Mesenchymal stem cell (in vitro differentiated cells and primary cell): Measurements from ENCODE around the gene HAGH.

Source experiments
- DNase-seq: peaks from one replicate; pipeline ENCODE4 v3.0.0-alpha.2; 2013
- H2AFZ ChIP-seq: one replicate; pipeline ENCODE4 v1.6.1; 2013; ENCODE audit warnings: low read depth, mild to moderate bottlenecking, control low read depth, inconsistent platforms, low read length, moderate library complexity
- H2AK5ac ChIP-seq: 2 replicates; pipeline ENCODE4 v1.6.1; 2013; ENCODE audit warnings: low read length, moderate library complexity, mild to moderate bottlenecking, inconsistent platforms; ENCODE audit not compliant: severe bottlenecking
- H2BK120ac ChIP-seq: one replicate; pipeline ENCODE4 v1.6.1; 2013; ENCODE audit warnings: low read depth, mild to moderate bottlenecking, inconsistent platforms, low read length, moderate library complexity
- H2BK12ac ChIP-seq, 2 experiments: one replicate each; pipeline ENCODE4 v1.6.1; 2013; ENCODE audit warnings: inconsistent platforms in 2 of 2, low read length in 2 of 2, mild to moderate bottlenecking in 2 of 2, moderate library complexity in 2 of 2, control low read depth in 1 of 2
- H2BK15ac ChIP-seq: one replicate; pipeline ENCODE4 v1.6.1; 2013; ENCODE audit warnings: mild to moderate bottlenecking, low read depth, inconsistent platforms; ENCODE audit not compliant: poor library complexity, severe bottlenecking
- H2BK5ac ChIP-seq: 2 replicates; pipeline ENCODE4 v1.6.1; 2013; ENCODE audit warnings: low read depth, mild to moderate bottlenecking, low read length, control low read depth, inconsistent platforms; ENCODE audit not compliant: poor library complexity, severe bottlenecking
- H3K14ac ChIP-seq, 2 experiments: one replicate each; pipeline ENCODE4 v1.6.1; 2013; ENCODE audit warnings: inconsistent platforms in 2 of 2, low read length in 2 of 2, control low read depth in 1 of 2, mild to moderate bottlenecking in 1 of 2, moderate library complexity in 1 of 2
- H3K18ac ChIP-seq, 2 experiments: one replicate each; pipeline ENCODE4 v1.6.1; 2013; ENCODE audit warnings: inconsistent platforms in 2 of 2, low read length in 2 of 2, control low read depth in 1 of 2, low read depth in 1 of 2, mild to moderate bottlenecking in 1 of 2
- H3K23ac ChIP-seq, 2 experiments: one replicate each; pipeline ENCODE4 v1.6.1; 2013; ENCODE audit warnings: inconsistent platforms in 2 of 2, low read length in 2 of 2, mild to moderate bottlenecking in 2 of 2, moderate library complexity in 2 of 2, control low read depth in 1 of 2
- H3K27ac ChIP-seq: 2 replicates; pipeline ENCODE4 v1.5.1; 2013; ENCODE audit warnings: mild to moderate bottlenecking, moderate library complexity, low read length, control low read depth, inconsistent platforms; ENCODE audit not compliant: poor library complexity, severe bottlenecking
- H3K27me3 ChIP-seq, 2 experiments: 2 replicates each; pipeline versions ENCODE4 v1.6.1 to v1.7.0; 2013; ENCODE audit warnings: low read length in 2 of 2, mild to moderate bottlenecking in 2 of 2, moderate library complexity in 2 of 2, control low read depth in 1 of 2, inconsistent platforms in 1 of 2; ENCODE audit not compliant: control insufficient read depth in 1 of 2, insufficient read depth in 1 of 2
- H3K36me3 ChIP-seq, 2 experiments: 2 replicates each; pipeline versions ENCODE4 v1.6.1 to v1.7.0; 2013; ENCODE audit warnings: low read length in 2 of 2, control low read depth in 1 of 2, inconsistent platforms in 1 of 2, low read depth in 1 of 2, mild to moderate bottlenecking in 1 of 2; ENCODE audit not compliant: insufficient read depth in 2 of 2, control insufficient read depth in 1 of 2
- H3K4ac ChIP-seq, 2 experiments: one replicate each; pipeline ENCODE4 v1.6.1; 2013; ENCODE audit warnings: inconsistent platforms in 2 of 2, low read length in 2 of 2, mild to moderate bottlenecking in 2 of 2, moderate library complexity in 2 of 2, control low read depth in 1 of 2, low read depth in 1 of 2
- H3K4me1 ChIP-seq: 2 replicates; pipeline ENCODE4 v1.6.1; 2013; ENCODE audit warnings: low read depth, low read length, control low read depth; ENCODE audit not compliant: control insufficient read depth, insufficient read depth
- H3K4me2 ChIP-seq: 2 replicates; pipeline ENCODE4 v1.6.1; 2013; ENCODE audit warnings: low read length, mild to moderate bottlenecking, inconsistent platforms; ENCODE audit not compliant: poor library complexity, severe bottlenecking
- H3K4me3 ChIP-seq, 2 experiments: 2 replicates each; pipeline versions ENCODE4 v1.5.1 to v1.7.0; 2013; ENCODE audit warnings: low read length in 2 of 2, mild to moderate bottlenecking in 2 of 2, control low read depth in 1 of 2, low read depth in 1 of 2; ENCODE audit not compliant: insufficient read depth in 1 of 2
- H3K79me1 ChIP-seq: replicated peaks from 2 replicates; pipeline ENCODE4 v1.6.1; 2013; ENCODE audit warnings: mild to moderate bottlenecking, control low read depth, low read length, inconsistent platforms; ENCODE audit not compliant: poor library complexity, severe bottlenecking
- H3K9ac ChIP-seq: 2 replicates; pipeline ENCODE4 v1.7.0; 2013; ENCODE audit warnings: mild to moderate bottlenecking, low read length, moderate library complexity
- H3K9me3 ChIP-seq: 2 replicates; pipeline ENCODE4 v1.7.0; 2013; ENCODE audit warnings: mild to moderate bottlenecking, low read length; ENCODE audit not compliant: control insufficient read depth
- H4K8ac ChIP-seq: one replicate; pipeline ENCODE4 v1.6.1; 2013; ENCODE audit warnings: inconsistent platforms, mild to moderate bottlenecking, low read length, moderate library complexity
- H4K91ac ChIP-seq: one replicate; pipeline ENCODE4 v1.6.1; 2013; ENCODE audit warnings: mild to moderate bottlenecking, low read length, inconsistent platforms
- WGBS: methylation state at CpG from one replicate; pipeline ENCODE4 v1.1.7; 2013; ENCODE audit warnings: mixed read lengths; 5-methylcytosine and 5-hydroxymethylcytosine counted together

The HAGH gene

GRCh38 chr16:1851793-1852192 is 25.2 kb upstream of the HAGH start:
- no peak overlapping the region for H3K27ac ChIP-seq
- no peak overlapping the region for H2BK12ac ChIP-seq
- H4K8ac ChIP-seq: no peak overlapping the region
- H3K4me3 ChIP-seq: no peak overlapping the region
- no peaks in the 10 kb centered on the region for H3K4me1 ChIP-seq
- H2AFZ ChIP-seq: no peak overlapping the region
- H3K9ac ChIP-seq: no peak overlapping the region
- H3K79me1 ChIP-seq: no peaks in the 10 kb centered on the region
- H2AK5ac ChIP-seq: no peak overlapping the region
- no peak overlapping the region for H3K14ac ChIP-seq
- no peak overlapping the region for H2BK5ac ChIP-seq
- no peak overlapping the region for H3K23ac ChIP-seq
- no peak overlapping the region for H3K4ac ChIP-seq
- 74% methylated on average over 3 of the region's 4 CpGs for WGBS
- H3K4me2 ChIP-seq: no peak overlapping the region
- no peak overlapping the region for H2BK120ac ChIP-seq
- H3K27me3 ChIP-seq: peaks cover 15 to 59% of the 10 kb centered on the region in 2 experiments
- H3K9me3 ChIP-seq: no peaks in the 10 kb centered on the region
- H3K36me3 ChIP-seq: no peaks in the 10 kb centered on the region
- H2BK15ac ChIP-seq: no peak overlapping the region
- DNase-seq: no peak
- no peak overlapping the region for H3K18ac ChIP-seq
- no peak overlapping the region for H4K91ac ChIP-seq

GRCh38 chr16:1850981-1851380 is 24.4 kb upstream of the HAGH start:
- Histone ChIP-seq H2BK15ac (no peak overlapping the region), H3K9me3 (no peaks in the 10 kb centered on the region), H2AFZ (no peak overlapping the region), H2BK120ac (no peak overlapping the region), H3K14ac (no peak overlapping the region), H4K8ac (no peak overlapping the region), H2BK5ac (no peak overlapping the region), H3K9ac (no peak overlapping the region), H3K79me1 (no peaks in the 10 kb centered on the region), H3K27ac (no peak overlapping the region), H3K4me3 (no peak overlapping the region), H4K91ac (no peak overlapping the region), H3K36me3 (no peaks in the 10 kb centered on the region), H3K27me3 (peaks cover 17 to 62% of the 10 kb centered on the region in 2 experiments), H2AK5ac (no peak overlapping the region), H3K4me2 (no peak overlapping the region), H3K4ac (no peak overlapping the region), H2BK12ac (no peak overlapping the region), H3K4me1 (no peaks in the 10 kb centered on the region), H3K23ac (no peak overlapping the region), H3K18ac (no peak overlapping the region)
- 74% methylated on average over 7 of the region's 7 CpGs for WGBS
- no peak for DNase-seq

- Histone ChIP-seq H3K14ac (no peak overlapping the region), H2AFZ (no peak overlapping the region), H3K18ac (no peak overlapping the region), H3K4me2 (no peak overlapping the region), H2BK5ac (no peak overlapping the region), H3K23ac (no peak overlapping the region), H3K27ac (no peak overlapping the region), H4K91ac (no peak overlapping the region), H2AK5ac (no peak overlapping the region), H4K8ac (no peak overlapping the region), H3K4me3 (no peak overlapping the region), H2BK120ac (peak overlapping the region; percentile 19), H3K9me3 (no peaks in the 10 kb centered on the region), H3K4ac (no peak overlapping the region), H2BK12ac (no peak overlapping the region), H3K36me3 (no peaks in the 10 kb centered on the region), H3K27me3 (peaks cover 7 to 28% of the 10 kb centered on the region in 2 experiments), H3K4me1 (no peaks in the 10 kb centered on the region), H3K79me1 (no peaks in the 10 kb centered on the region), H3K9ac (no peak overlapping the region), H2BK15ac (no peak overlapping the region)
- no CpG with 5 or more reads among the region's 1 CpG for WGBS
- no peak for DNase-seq
Measured at GRCh38 chr16:1846416-1846815, 19.8 kb upstream of the HAGH start.

GRCh38 chr16:1845985-1846384 is 19.4 kb upstream of the HAGH start:
- 49% methylated on average over 4 of the region's 4 CpGs for WGBS
- DNase-seq: no peak
- no peak overlapping the region for H2BK5ac ChIP-seq
- no peak overlapping the region for H4K91ac ChIP-seq
- H2AK5ac ChIP-seq: no peak overlapping the region
- H3K36me3 ChIP-seq: no peaks in the 10 kb centered on the region
- H4K8ac ChIP-seq: no peak overlapping the region
- peaks cover 4 to 23% of the 10 kb centered on the region in 2 experiments for H3K27me3 ChIP-seq
- H2BK120ac ChIP-seq: peak overlapping the region; percentile 19
- no peak overlapping the region for H2AFZ ChIP-seq
- no peak overlapping the region for H3K9ac ChIP-seq
- H3K14ac ChIP-seq: no peak overlapping the region
- no peaks in the 10 kb centered on the region for H3K9me3 ChIP-seq
- no peak overlapping the region for H3K4me3 ChIP-seq
- H3K79me1 ChIP-seq: no peaks in the 10 kb centered on the region
- no peak overlapping the region for H3K27ac ChIP-seq
- H3K4me2 ChIP-seq: no peak overlapping the region
- H3K4ac ChIP-seq: no peak overlapping the region
- no peak overlapping the region for H2BK12ac ChIP-seq
- H3K23ac ChIP-seq: no peak overlapping the region
- H3K18ac ChIP-seq: no peak overlapping the region
- H3K4me1 ChIP-seq: no peaks in the 10 kb centered on the region
- no peak overlapping the region for H2BK15ac ChIP-seq
